ENCODE measurements around the gene MICOS13. TPM values are rescaled to one million over a fixed set of nuclear protein-coding genes. Genes with fewer than 3 reads are reported as not detected.
"Not testable (repeated sequence)": the region's sequence is repeated elsewhere in the genome, so short reads cannot be mapped to it uniquely, and the experiment has no call there.

The MICOS13 gene, protein sequence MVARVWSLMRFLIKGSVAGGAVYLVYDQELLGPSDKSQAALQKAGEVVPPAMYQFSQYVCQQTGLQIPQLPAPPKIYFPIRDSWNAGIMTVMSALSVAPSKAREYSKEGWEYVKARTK
- 90.2 and 123 TPM in 2 replicates for total RNA-seq
- polyA plus RNA-seq (2012): 137 TPM

DNA sequence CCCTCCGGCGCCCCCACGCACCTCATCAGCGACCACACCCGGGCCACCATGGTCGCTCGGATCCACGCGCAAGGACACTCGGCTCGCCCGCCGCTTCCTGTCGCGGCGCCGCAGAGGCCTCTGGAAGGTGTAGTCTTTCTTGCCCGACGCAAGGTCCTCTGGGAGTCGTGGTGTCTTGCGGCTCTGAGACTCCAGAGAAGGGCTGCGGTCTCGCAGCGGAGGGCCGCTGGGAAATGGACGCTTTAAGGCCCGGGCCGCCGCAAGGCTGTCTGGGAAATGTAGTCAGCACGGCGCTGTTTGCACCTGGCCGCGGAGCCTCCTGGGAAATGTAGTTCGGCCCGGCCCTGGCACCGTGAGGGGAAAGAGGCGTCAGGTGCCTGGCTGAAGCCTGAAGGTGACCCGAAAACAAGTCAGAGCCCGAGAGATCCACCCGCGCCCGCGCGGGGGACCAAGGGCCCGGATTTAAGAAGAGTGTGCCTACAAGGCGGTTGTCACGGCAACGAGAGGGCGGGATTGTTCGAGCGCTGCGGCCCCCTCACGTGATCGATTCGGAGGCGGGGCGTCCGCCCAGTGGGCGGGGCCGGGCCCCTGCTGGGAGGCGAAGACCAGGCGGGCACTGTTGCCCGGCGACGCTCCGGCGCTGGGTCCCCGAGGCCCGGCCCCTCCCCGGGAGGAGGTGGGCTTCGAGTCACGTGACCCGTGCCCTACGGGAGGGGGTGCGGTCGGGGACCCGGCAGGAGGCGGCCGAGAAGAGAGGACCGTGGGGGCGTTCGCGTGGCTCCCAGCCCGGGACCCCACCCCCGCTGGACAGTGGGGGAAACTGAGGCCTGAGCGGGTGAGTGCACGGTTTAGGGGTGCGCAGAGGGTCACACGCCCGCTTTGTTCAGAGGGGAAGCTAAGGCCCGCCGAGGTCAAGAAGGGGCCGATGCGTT is at the start of gene MICOS13, which contains the start of gene HSD11B1L:
Gene MICOS13 (minus strand): TSS at position 80 of the 932 bp plus-strand sequence. CDS start 30 bp downstream, at position 50.
Gene HSD11B1L (plus strand): TSS at position 591 of the 932 bp plus-strand sequence. CDS start 3,806 bp downstream, outside the sequence.
- peak; percentile 100 for DNase-seq (ENCODE audit: low read depth)

DNA sequence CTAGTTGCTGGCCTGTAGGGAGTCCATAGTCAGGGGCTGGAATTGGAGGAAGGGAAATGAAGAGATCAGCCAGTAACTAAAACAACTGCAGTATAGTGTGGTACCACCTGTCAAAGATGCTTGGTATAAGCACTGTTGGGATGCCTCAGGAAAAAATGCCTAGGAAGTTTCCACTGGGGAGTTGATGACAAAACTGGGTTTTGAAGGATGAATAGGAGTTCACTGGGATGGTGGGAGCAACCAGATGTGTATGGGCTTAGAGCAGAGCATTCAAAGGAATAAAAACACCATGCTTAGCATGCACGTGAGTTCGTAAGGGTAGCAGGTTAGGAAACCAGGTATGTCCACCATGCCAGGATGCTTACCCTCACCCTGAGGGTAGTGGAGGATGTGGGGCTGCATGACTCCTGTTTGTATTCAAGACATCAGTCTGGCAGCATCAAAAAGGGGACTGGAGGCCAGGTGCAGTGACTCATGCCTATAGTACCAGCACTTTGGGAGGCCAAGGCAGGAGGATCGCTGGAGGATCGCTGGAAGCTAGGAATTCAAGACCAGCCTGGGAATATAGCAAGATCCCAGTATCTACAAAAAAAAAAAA is 47.2 kb upstream of the MICOS13 start:
- no peak for DNase-seq (ENCODE audit: low read depth)

DNA sequence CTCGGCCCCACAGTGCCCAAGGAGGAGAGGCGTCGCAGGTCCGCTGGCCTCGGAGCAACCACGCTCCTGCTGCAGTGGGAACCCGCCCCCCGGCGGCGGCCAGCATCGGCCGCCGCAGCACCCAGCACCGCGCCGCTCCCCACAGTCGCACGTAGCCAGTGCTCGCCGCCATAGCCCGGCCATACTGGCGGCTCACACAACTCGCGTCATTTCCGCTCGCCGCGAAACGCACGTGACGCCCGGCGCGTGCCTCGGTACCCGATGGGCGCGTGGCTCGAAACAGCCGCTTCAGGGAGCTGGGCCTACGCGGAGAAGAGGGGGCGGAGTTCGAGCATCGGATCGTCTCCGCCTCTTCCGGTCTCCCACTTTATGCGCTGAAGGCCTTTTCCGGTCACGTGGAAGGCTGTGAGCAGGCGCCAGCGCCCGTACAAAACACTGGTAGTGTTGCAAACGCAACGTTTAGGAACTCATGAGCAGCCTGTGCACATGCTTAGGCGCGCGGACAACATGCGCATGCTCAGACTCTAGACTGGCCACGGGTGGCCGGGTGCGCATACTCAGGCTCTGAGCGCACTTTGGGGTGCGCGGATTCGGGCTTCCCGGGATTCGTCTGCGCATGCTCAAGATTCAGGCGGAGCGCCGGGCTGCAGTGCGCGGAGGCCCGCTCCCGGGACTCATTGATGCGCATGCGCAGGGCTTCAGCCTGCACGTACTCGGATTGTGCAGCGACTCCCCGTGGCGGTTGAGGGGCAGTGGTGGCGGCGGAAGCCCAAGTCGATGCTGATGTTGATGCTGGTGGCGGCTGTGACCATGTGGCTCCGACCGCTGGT is 39.9 kb upstream of the MICOS13 start, which contains the start of the genes CATSPERD and LONP1:
Gene CATSPERD (plus strand): TSS at position 677 of the 830 bp plus-strand sequence. CDS start 101 bp downstream, at position 778.
Gene LONP1 (minus strand): TSS at position 186 of the 830 bp plus-strand sequence. CDS start 14 bp downstream, at position 172.
- DNase-seq (ENCODE audit: low read depth): peak; percentile 99

DNA sequence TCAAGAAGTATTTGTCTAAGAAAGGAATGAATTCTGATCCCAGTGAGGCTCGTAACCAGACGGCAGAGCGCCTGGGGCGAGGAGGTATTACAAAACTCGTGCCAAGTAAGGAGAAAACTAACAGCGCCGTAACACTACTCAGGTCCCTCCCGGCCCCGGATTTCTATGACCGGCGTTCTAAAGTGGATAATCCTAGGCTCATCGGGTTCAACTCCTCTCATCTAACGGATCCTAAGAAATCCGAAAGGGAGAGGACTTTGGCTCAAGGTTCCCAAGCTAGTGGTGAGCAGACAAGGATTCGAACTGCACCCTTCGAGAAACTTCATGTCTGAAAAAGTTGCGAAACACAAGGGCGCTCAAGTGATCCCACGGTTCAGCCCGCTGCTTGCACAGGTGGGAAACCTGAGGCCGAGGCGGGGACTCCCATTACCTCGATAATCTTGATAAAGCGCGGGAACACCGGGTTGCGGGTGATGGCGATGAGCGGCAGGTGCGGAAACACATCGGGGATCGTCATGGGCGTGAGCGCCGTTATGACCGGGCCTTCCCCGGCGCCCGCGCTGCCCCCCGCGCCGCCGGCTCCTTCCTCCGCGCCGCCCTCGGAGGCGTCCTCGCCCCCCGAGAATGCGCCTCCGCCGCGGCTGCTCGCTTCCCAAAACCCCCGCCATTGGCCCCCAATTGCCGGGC is 39.1 kb upstream of the MICOS13 start:
- DNase-seq (ENCODE audit: low read depth): no peak

DNA sequence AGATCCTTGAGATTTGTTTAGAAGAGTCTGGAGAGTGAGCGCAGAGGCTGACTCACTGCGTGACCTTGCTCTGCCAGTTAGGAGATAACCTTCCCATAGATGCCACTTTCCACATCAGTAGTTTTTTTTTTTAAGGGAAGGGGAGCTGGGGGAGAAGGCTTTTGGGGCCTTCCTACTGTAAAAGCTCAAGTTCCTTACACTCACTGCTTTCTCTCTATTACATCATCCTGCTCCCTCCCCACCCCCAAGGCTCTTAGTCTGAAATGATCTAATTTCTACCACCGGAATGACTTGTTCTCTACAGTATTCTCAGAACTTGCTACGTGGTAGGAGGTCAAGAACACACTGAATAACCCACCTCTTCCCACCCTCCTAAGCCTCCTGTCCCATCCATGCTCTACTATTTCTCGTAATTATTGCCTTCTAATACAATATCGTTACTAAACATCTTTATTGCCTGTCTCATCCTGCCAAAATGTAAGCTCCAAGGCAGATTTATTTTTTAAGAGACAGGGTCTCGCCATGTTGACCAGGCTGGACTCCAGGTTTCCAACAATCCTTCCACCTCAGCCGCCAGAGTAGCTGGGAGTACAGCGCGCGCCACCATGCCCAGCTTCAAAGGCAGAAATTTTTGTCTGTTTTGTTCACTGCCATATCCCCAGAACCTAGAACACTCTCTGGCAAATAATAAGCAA is 38.4 kb upstream of the MICOS13 start:
- DNase-seq (ENCODE audit: low read depth): peak; percentile 43

DNA sequence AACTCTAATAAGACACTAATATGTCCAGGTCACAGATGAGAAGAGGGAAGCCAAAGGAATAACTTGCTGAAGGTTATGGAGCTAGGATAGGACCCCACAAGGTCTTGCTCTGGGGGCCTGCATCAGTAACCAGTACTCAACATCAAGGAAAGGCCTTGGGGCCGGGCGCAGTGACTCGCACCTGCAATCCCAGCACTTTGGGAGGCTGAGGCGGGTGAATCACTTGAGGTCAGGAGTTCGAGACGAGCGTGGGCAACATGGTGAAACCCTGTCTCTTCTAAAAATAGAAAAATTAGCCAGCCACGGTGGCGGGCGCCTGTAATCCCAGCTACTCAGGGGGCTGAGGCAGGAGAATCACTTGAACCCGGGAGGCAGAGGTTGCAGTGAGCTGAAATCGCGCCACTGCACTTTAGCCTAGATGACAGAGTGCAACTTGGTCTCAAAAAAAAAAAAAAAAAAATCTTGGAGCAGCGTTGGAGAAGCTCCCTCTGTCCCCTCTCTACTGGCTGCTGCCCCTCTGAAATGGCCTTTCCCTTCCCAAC is 37.8 kb upstream of the MICOS13 start:
- peak; percentile 33 for DNase-seq (ENCODE audit: low read depth)

DNA sequence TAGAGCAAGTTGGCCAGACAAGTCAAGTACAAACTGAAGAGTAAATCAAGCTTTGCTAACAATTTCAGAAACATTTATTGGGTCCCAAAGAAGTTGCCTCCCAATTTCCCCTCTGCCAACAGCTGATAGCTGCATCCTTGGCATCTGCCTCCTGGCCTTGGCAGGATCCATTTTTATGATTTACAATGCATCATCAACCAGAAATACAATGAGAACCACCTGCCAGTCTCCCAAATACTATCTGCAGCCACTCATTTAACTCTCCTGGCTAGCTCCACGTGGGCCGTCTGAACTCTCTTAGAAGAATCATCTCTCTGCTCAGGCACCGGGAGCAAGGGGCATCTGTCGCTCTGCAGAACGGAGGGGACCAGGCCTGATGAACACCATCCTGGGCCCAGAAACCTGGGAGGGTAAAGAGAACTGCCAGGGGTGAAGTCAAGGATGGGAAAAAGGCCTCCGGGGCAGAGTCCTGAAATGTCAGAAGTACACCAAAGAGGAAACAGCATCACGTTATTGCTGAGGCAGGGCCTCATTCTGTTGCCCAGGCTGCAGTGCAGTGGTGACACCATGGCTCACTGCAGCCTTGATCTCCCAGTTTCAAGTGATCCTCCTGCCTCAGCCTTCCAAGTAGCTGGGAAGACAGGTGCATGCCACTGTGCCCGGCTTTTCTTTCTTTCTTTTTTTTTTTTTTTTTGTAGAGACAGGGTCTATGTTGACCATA is 37.1 kb upstream of the MICOS13 start:
- DNase-seq (ENCODE audit: low read depth): peak; percentile 32

DNA sequence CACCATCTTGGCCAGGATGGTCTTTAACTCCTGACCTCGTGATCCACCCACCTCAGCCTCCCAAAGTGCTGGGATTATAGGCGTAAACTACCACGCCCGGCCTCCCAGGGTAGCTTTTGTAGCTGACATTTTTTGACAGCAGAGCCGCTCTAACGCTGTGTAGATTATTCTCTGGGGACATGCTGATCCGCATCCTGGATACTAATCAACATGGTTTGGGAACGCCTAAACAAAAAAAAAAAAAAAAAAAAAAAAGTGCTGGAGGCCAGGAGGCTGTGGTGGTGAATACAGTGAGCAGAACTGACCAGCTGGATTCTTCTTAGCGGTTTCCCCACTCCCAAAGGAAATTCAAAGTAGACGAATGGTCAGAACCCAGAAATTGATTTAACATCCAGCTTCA is 34.5 kb upstream of the MICOS13 start:
- no peak for DNase-seq (ENCODE audit: low read depth)

DNA sequence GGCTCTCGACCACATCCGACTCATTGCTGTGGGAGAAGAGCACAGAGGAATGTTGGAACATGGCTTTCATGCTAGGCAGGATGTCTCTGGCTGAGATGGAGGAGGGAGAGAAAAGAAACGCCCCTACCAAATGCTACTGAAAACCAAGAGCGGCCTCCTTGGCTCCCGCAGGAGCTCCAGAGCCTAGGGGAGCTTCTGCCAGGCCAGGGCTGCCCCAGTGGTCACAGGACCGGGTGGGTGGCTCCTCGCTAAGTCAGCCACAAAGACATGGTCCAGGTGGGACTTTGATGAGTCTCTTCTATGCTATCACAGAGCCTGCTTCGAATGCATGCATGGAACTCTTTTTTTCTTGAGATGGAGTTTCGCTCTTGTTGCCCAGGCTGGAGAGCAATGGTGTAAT is 32.9 kb upstream of the MICOS13 start:
- DNase-seq (ENCODE audit: low read depth): no peak

DNA sequence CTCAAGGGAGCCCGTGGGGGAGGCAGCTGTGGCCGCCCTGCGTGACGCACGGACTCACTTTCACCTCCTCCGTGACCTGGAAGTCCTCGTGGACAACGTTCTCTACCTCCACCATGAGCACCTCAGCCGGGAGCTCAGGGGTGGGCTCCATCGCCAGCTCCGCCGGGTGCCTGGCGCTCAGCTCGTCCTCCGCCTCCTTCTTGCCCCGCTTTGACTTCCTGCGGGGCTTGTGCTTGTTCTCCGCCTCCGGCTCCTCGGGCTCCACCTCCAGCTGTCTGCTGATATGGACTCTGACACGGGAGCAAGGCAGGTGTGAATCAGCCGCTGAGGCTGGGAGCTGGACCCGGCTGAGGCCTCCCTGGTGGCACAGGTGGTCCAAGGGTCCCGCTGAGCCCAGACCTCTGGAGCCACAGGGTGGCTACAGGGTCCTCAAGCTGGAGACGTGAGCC is 31.4 kb upstream of the MICOS13 start:
- no peak for DNase-seq (ENCODE audit: low read depth)

DNA sequence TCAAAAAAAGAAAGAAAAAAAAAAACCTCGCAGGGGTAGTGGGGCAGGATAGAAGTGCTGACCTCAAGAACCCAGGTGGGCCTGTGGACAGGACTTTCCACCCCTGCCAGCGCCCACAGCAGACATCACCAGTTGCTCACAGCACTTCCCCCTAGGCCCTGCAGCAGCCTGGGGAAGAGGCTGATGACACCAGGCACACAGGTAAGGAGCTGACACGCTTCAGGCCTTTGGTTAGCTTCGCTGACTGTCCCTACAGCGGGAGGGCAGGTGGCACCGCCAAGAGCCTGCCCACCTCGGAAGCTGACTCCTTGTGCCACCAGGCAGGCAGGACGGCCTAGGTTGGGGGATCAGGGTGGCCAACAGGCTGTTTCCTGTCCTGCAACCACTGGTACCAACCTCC is 30.7 kb upstream of the MICOS13 start:
- DNase-seq (ENCODE audit: low read depth): no peak

DNA sequence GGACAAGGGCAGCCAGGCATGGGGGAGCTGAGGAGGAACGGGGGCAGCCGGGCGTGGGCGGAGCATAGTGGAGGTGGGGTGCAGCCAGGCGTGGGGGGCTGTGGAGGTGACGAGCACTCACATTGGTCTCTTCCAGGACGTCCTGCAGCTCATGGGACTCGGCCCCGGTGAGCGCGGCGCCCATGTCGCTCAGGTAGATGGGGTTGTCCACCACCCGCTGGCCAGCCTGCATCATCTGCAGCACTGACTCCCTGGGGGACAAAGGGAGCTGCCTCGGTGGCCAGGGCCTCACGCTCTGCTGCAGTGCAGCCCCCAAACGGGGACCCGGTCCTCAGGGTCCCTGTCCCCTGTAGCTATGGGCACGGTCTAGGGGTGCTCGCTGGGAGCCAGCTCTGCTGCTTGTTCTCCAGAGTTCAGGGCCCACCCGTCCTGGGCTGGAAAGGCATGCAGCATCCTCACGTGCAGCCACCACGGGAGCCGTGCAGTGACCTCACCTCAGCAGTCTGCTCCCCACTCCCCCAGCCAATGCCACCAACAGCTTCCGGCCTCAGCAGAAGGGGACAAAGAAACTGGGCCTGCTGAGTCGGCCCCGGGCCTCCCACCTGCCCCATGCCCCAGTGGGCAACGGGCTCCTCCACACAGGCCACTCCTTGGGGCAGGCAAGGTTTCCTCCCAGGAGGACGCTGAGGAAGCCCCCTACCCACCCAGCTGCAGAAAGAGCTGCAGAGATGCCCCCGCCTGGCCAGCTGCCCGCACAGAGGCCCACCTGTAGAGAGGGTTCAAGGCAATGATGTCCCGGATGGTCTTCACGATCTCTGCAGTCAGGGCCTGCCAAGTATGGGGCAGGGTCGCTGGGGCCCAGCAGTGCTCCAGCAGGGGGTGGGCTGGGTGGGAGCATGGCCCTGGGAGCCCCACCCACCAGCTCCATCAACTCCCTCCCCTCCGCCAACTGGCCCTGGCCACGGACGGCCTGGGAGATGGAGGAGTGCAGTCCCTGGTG is 27.6 kb upstream of the MICOS13 start:
- DNase-seq (ENCODE audit: low read depth): no peak

DNA sequence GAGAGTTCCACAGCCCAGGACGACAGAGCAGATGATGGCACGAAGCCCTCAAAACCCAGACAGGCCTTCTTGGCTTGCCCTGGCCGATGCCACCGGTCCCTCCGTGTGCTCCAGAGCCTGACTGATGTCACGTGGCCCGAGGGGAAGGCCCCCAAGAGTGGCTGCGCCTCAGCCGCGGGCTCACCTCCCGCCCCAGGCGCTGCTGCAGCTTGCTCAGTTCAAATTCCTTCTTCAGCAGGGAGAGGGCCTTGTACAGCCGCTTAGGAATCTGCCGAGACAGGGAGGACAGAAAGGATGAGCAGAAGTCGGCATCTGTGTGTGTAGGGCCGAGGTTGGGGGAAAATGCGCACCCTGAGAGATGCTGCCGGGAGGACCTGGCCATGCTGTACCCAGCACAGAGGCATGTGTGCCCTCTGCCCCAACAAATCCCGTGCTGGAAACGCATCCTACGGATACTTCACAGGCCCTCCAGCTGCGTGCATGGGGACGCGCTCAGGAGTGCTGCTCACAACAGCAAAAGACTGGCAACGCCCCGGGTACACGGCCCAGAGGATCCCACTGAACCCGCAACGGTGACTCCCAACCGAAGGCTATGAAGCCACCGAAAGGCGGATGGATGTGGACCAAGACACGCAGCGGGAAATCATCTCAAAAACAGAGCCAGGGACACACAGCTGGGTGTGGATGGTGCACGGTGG is 26.7 kb upstream of the MICOS13 start:
- no peak for DNase-seq (ENCODE audit: low read depth)

DNA sequence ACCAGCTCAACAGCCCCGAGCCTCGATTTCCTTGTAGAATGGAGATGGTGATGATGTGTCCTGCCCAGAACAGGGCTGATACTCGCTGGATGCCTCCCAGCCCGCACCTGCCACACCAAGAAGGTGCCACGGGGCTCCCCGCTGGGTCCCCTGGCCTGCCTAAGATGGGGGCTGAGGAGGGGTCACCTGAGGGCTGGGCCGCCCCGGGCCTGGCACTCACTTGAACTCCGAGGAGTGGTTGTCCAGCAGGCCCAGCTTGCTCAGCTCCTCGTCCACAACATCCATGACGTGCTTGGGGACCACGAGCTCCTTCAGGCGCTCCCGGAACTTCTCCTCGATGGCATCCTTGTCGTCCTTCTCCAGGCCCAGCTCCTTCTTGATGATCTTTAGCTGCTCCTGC is 25.2 kb upstream of the MICOS13 start:
- no peak for DNase-seq (ENCODE audit: low read depth)

DNA sequence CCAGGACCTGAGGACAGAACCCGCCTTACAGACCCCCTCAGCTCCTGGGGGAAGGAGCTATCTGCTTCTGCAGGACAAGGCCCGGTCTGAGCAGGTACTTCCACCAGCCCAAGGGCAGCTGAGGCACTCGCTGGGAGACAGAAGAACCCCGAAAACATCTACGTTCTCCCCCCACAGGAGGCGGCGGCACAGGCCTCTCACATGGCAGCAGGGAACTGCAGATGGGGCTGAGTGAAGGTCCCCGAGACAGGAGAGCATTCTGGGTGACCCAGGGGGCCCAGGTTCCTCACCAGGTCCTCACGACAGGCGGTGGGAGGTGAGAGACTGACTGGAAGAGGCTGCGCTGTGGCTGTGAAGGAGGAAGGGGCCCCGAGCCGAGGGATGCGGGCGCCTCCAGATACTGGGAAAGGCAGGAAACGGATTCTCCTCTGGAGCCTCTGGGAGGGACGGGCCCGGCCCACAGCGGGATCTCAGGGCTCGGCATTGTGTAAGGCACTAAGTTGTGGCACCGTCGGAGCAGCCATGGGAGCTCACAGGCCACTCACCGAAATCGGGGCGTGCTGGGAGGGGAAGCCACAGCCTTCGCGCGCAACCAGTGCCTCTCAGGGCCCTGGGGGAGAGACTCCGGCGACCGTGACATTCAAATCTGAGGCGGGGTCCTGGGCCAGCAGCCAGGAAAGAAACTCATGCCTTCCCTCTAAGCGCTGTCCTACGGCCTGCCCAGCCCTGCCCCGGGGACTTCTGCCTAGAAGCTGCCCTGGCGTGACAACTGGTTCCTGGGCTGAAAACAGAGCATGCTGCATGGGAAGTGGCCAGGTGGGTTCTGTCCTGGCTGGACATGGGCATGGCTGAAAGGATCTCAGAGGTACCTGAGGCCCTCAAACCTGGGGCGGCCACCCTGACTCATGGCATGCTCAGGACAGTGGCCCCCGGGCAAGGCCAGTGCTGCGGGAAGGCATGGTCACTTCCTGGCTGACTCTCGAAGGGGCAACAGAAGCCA is 23.8 kb upstream of the MICOS13 start:
- no peak for DNase-seq (ENCODE audit: low read depth)

DNA sequence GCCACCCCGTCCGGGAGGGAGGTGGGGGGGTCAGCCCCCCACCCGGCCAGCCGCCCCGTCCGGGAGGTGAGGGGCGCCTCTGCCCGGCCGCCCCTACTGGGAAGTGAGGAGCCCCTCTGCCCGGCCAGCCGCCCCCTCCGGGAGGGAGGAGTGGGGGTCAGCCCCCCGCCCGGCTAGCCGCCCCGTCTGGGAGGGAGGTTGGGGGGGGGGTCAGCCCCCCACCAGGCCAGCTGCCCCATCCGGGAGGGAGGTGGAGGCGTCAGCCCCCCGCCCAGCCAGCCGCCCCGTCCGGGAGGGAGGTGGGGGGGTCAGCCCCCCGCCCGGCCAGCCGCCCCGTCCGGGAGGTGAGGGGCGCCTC is 21.7 kb upstream of the MICOS13 start:
- DNase-seq (ENCODE audit: low read depth): not testable (repeated sequence)
